Measurements from ENCODE around the gene GH1.

- peak; percentile 92 to 95 (median 93) for TF ChIP-seq CTCF (IDR thresholded peaks at IDR 0.05)
- TF ChIP-seq POLR2AphosphoS5 (IDR thresholded peaks at IDR 0.05; ENCODE audit: insufficient read depth in 1 of 2, low read depth in 1 of 2): no peak
- no peak for TF ChIP-seq POLR2A (IDR thresholded peaks at IDR 0.05)
Measured at GRCh38 chr17:63919311-63919723, 678 bp upstream of the GH1 start.

Measured in vagina (tissue), 2 donors.